Stomach (tissue), 4 donors: ENCODE results near the gene RBFOX2.

Experiments used
- CTCF ChIP-seq, 7 experiments: fragments of 450-650 bp in 4 of 7; fragments of 200-600 bp in 3 of 7; sonication (generic) in 3 of 7; IDR thresholded peaks; one replicate each; pipeline ENCODE4 v1.5.1; 2016 to 2019; ENCODE audit warnings: antibody characterized with exemption in 7 of 7, control low read depth in 2 of 7, mild to moderate bottlenecking in 1 of 7
- POLR2A ChIP-seq, 4 donors: fragments of 450-650 bp; IDR thresholded peaks; one replicate each; pipeline ENCODE4 v1.6.1; 2016; ENCODE audit warnings: antibody characterized with exemption in 4 of 4, control low read depth in 2 of 4, mild to moderate bottlenecking in 1 of 4, moderate library complexity in 1 of 4

- TF ChIP-seq POLR2A (IDR thresholded peaks at IDR 0.05) (no peak), CTCF (IDR thresholded peaks at IDR 0.05) (no peak)
Observed at GRCh38 chr22:35834061-35834460, 194.6 kb downstream of the RBFOX2 start.
